OCI-M2 (cell line): ENCODE measurements around the gene UGT2B7.
"Not testable (repeated sequence)": the region's sequence is repeated elsewhere in the genome, so short reads cannot be mapped to it uniquely, and the experiment has no call there.

Source experiments
- DNase-seq: peaks from one replicate; lab custom pipeline; 2025; ENCODE audit not compliant: unreplicated experiment; lab: John Stamatoyannopoulos, UW

Gene UGT2B7

GRCh38 chr4:69096111-69096656 lies at the start of gene UGT2B7:
TSS of gene UGT2B7 (plus strand) at chr4:69096474. CDS start at chr4:69096521, 47 bp downstream.
- no peak for DNase-seq

- DNase-seq = no peak
Measured at GRCh38 chr4:69049860-69050259, 46.4 kb upstream of the UGT2B7 start.

- not testable (repeated sequence) for DNase-seq
Measured at GRCh38 chr4:69050853-69051575, 45.3 kb upstream of the UGT2B7 start.

- no peak for DNase-seq
Measured at GRCh38 chr4:69051576-69051943, 44.7 kb upstream of the UGT2B7 start.

- DNase-seq = not testable (repeated sequence)
Measured at GRCh38 chr4:69053309-69053885, 42.9 kb upstream of the UGT2B7 start.

- not testable (repeated sequence) for DNase-seq
Measured at GRCh38 chr4:69054033-69054432, 42.2 kb upstream of the UGT2B7 start.

GRCh38 chr4:69054578-69055200 lies 41.6 kb upstream of the UGT2B7 start:
- DNase-seq = no peak

- DNase-seq = no peak
Measured at GRCh38 chr4:69056150-69056549, 40.1 kb upstream of the UGT2B7 start.

- no peak for DNase-seq
Measured at GRCh38 chr4:69056921-69057550, 39.2 kb upstream of the UGT2B7 start.

- no peak for DNase-seq
Measured at GRCh38 chr4:69057620-69058409, 38.5 kb upstream of the UGT2B7 start.

- DNase-seq = no peak
Measured at GRCh38 chr4:69058410-69059059, 37.7 kb upstream of the UGT2B7 start.

GRCh38 chr4:69060651-69061308 lies 35.5 kb upstream of the UGT2B7 start:
- no peak for DNase-seq

GRCh38 chr4:69064391-69064790 lies 31.9 kb upstream of the UGT2B7 start:
- DNase-seq = no peak

- no peak for DNase-seq
Measured at GRCh38 chr4:69066945-69067344, 29.3 kb upstream of the UGT2B7 start.

- DNase-seq = no peak
Measured at GRCh38 chr4:69069085-69069484, 27.2 kb upstream of the UGT2B7 start.

- DNase-seq = no peak
Measured at GRCh38 chr4:69070590-69070989, 25.7 kb upstream of the UGT2B7 start.

- no peak for DNase-seq
Measured at GRCh38 chr4:69071286-69071685, 25.0 kb upstream of the UGT2B7 start.

GRCh38 chr4:69073375-69073774 lies 22.9 kb upstream of the UGT2B7 start:
- DNase-seq = no peak

GRCh38 chr4:69075061-69075792 lies 21.0 kb upstream of the UGT2B7 start:
- DNase-seq = no peak
